ENCODE measurements around the gene PTPN1. TPM values are rescaled to one million over a fixed set of nuclear protein-coding genes. Genes with fewer than 3 reads are reported as not detected.

Gene PTPN1
- polyA plus RNA-seq, 3 donors = 12.4 to 21.4 (median 19.1) TPM

- intact Hi-C loops (cut with micrococcal nuclease) = loop anchor here (2.0 to 5.0 kb wide), 3 partner anchors 99 to 390 kb away; no protein-coding TSS in a partner anchor
- Histone ChIP-seq H3K9ac (ENCODE audit: insufficient read depth, low read length, poor library complexity, severe bottlenecking) (no peak overlapping the region), H3K4me1 (ENCODE audit: control insufficient read depth in 1 of 2, insufficient read depth in 2 of 2, low read length in 2 of 2) (peaks cover 0 to 3% of the 10 kb centered on the region in 2 donors), H3K36me3 (replicated peaks in 1 of 2; ENCODE audit: control insufficient read depth in 1 of 2, insufficient read depth in 2 of 2, low read length in 2 of 2) (peaks cover 76 to 93% of the 10 kb centered on the region in 2 donors), H3K79me2 (ENCODE audit: insufficient read depth, low read length) (peaks cover 8% of the 10 kb centered on the region), H4K20me1 (ENCODE audit: insufficient read depth, low read length) (peaks cover 74% of the 10 kb centered on the region), H3K27me3 (ENCODE audit: control insufficient read depth in 2 of 2, insufficient read depth in 2 of 2, low read length in 2 of 2) (no peaks in the 10 kb centered on the region), H3K4me3 (replicated peaks in 1 of 3; ENCODE audit: low read depth in 2 of 3, low read length in 3 of 3) (no peak overlapping the region), H2AFZ (ENCODE audit: insufficient read depth, low read depth, low read length, poor library complexity, severe bottlenecking) (no peak overlapping the region), H3K9me3 (replicated peaks in 1 of 2; ENCODE audit: control insufficient read depth in 1 of 2, insufficient read depth in 1 of 2, low read length in 2 of 2) (no peaks in the 10 kb centered on the region), H3K4me2 (replicated peaks; ENCODE audit: extremely low read depth, low read length, poor library complexity, severe bottlenecking) (no peak overlapping the region), H3K27ac (ENCODE audit: low read depth in 1 of 2, low read length in 2 of 2) (peak overlapping the region in 1 of 2 donors; percentile 5)
- H3K4me3 Mint-ChIP-seq = no peak overlapping the region
- H3K9me3 Mint-ChIP-seq = no peaks in the 10 kb centered on the region
- TF ChIP-seq CTCF (IDR thresholded peaks at IDR 0.05) = no peak
- 92% methylated on average over 16 of the region's 17 CpGs for WGBS (ENCODE audit: insufficient coverage)
- peak overlapping the region in 3 of 7 donors; percentile 6 to 51 (median 12) for H3K27ac Mint-ChIP-seq
- H3K27me3 Mint-ChIP-seq (ENCODE audit: low read depth in 3 of 3) = no peaks in the 10 kb centered on the region
- no peak for DNase-seq
- peaks cover 87 to 95% of the 10 kb centered on the region in 2 donors for H3K36me3 Mint-ChIP-seq
- H3K4me1 Mint-ChIP-seq = peaks cover 9% of the 10 kb centered on the region
These were observed 67.2 kb downstream of the PTPN1 start for GRCh38 chr20:50577175-50578018.

- H3K9me3 Mint-ChIP-seq = no peaks in the 10 kb centered on the region
- no peaks in the 10 kb centered on the region for H3K27me3 Mint-ChIP-seq (ENCODE audit: low read depth in 3 of 3)
- peaks cover 89 to 95% of the 10 kb centered on the region in 2 donors for H3K36me3 Mint-ChIP-seq
- Histone ChIP-seq H3K4me2 (replicated peaks; ENCODE audit: extremely low read depth, low read length, poor library complexity, severe bottlenecking) (no peak overlapping the region), H2AFZ (ENCODE audit: insufficient read depth, low read depth, low read length, poor library complexity, severe bottlenecking) (no peak overlapping the region), H3K9me3 (replicated peaks in 1 of 2; ENCODE audit: control insufficient read depth in 1 of 2, insufficient read depth in 1 of 2, low read length in 2 of 2) (no peaks in the 10 kb centered on the region), H3K9ac (ENCODE audit: insufficient read depth, low read length, poor library complexity, severe bottlenecking) (no peak overlapping the region), H3K27me3 (ENCODE audit: control insufficient read depth in 2 of 2, insufficient read depth in 2 of 2, low read length in 2 of 2) (no peaks in the 10 kb centered on the region), H3K36me3 (replicated peaks in 1 of 2; ENCODE audit: control insufficient read depth in 1 of 2, insufficient read depth in 2 of 2, low read length in 2 of 2) (peaks cover 82 to 93% of the 10 kb centered on the region in 2 donors), H3K4me1 (ENCODE audit: control insufficient read depth in 1 of 2, insufficient read depth in 2 of 2, low read length in 2 of 2) (no peaks in the 10 kb centered on the region), H3K27ac (ENCODE audit: low read depth in 1 of 2, low read length in 2 of 2) (no peak overlapping the region), H3K79me2 (ENCODE audit: insufficient read depth, low read length) (peaks cover 3% of the 10 kb centered on the region), H4K20me1 (ENCODE audit: insufficient read depth, low read length) (peaks cover 66% of the 10 kb centered on the region), H3K4me3 (replicated peaks in 1 of 3; ENCODE audit: low read depth in 2 of 3, low read length in 3 of 3) (no peak overlapping the region)
- TF ChIP-seq CTCF (IDR thresholded peaks at IDR 0.05) = no peak
- peaks cover 3% of the 10 kb centered on the region for H3K4me1 Mint-ChIP-seq
- no peak overlapping the region for H3K4me3 Mint-ChIP-seq
- 94% methylated on average over 10 of the region's 14 CpGs for WGBS (ENCODE audit: insufficient coverage)
- intact Hi-C loops (cut with micrococcal nuclease) = loop anchor here in 1 of 2 donors (5.0 kb wide), 2 partner anchors 101 to 391 kb away; no protein-coding TSS in a partner anchor
- peak overlapping the region in 3 of 7 donors; percentile 6 to 51 (median 12) for H3K27ac Mint-ChIP-seq
- no peak for DNase-seq
These were observed 68.0 kb downstream of the PTPN1 start for GRCh38 chr20:50578061-50578777.
